ENCODE results near the gene PDCD1.

DNA sequence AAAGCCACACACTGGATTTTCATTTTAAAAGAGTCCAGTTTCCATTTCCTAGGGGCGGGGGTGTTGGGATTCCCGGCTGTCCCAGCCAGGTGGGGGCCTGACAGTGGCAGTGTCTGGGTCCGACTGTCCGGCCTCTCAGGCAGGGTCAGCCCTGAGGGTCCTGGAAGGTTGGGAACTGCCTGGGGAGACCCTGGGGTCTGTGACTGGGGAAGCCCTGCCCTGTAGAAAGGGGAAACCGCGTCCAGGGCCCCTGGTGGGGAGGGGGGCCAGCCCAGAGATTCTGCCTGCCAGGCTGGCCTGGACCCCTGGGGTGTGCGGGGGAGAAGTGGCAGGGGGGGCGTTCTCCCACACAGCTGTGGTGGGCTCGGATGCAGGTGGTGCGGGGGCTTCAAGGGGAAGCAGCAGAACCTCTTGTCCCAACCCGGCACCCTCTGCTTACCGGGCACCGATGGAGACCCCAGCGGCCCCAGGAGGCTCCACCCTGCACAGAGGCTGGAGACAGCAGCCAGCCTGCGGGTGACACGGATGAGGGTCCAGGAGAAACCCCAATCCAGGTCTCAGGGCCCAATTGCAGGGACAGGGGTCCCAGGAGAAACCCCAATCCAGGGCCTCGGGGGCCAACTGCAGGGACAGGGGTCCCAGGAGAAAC, 15.7 kb upstream of the PDCD1 start:
- no peak for TF ChIP-seq CTCF (IDR thresholded peaks at IDR 0.05; ENCODE audit: poor library complexity)
- no peak for TF ChIP-seq EZH2 (IDR thresholded peaks at IDR 0.05; ENCODE audit: borderline replicate concordance)
